HT1080 (cell line): Measurements from ENCODE around the gene RIMKLA. TPM values are rescaled to one million over a fixed set of nuclear protein-coding genes. Genes with fewer than 3 reads are reported as not detected.

Experiments
- total RNA-seq: library from RNA; depleted of rRNA; stranded (reverse); fragments of >200 nt; shearing (Covaris generic); gene quantifications from 2 replicates; pipeline ENCODE4 v1.2.3, GENCODE V29; 2014; rRNA removed

RIMKLA gene
- total RNA-seq, 1 experiment from 2014 or later: 0.61 TPM

Other genes starting within 250 kb of the RIMKLA start
- not detected in 2 replicates for gene GUCA2B, start 227.4 kb upstream of the RIMKLA start, total RNA-seq
- 0.69 TPM in 1 of 2 replicates, not detected in the other for gene GUCA2A, start 216.0 kb upstream of the RIMKLA start, total RNA-seq
- gene FOXJ3, start 45.6 kb upstream of the RIMKLA start, total RNA-seq: 22.7 and 30.6 TPM in 2 replicates
- 0.13 TPM in 1 of 2 replicates, not detected in the other for gene ZMYND12, start 75.2 kb downstream of the RIMKLA start, total RNA-seq
- gene PPCS, start 75.8 kb downstream of the RIMKLA start, total RNA-seq: 29.8 and 37.5 TPM in 2 replicates
- 0.10 and 0.13 TPM in 2 replicates for gene CCDC30, start 82.5 kb downstream of the RIMKLA start, total RNA-seq